Liver (tissue), 3 donors: Measurements from ENCODE around the gene COX5B.

Experiments
- JUND ChIP-seq, 2 donors: IDR thresholded peaks; 2 replicates each; pipeline ENCODE4 v1.6.1; 2016; ENCODE audit warnings: antibody characterized with exemption in 2 of 2
- TF ChIP-seq, protein P1 (sequence below): fragments of 150-350 bp; IDR thresholded peaks from 2 replicates; pipeline ENCODE4 v1.5.1; 2017; ENCODE audit warnings: improper control_type of control experiment, low read depth, low read length; ENCODE audit not compliant: missing input control
- TF ChIP-seq, protein P2 (sequence below): IDR thresholded peaks from 2 replicates; pipeline ENCODE4 v1.6.1; 2016; ENCODE audit warnings: antibody characterized with exemption
- donor health status: healthy.
- donor health status: healthy.

DNA sequence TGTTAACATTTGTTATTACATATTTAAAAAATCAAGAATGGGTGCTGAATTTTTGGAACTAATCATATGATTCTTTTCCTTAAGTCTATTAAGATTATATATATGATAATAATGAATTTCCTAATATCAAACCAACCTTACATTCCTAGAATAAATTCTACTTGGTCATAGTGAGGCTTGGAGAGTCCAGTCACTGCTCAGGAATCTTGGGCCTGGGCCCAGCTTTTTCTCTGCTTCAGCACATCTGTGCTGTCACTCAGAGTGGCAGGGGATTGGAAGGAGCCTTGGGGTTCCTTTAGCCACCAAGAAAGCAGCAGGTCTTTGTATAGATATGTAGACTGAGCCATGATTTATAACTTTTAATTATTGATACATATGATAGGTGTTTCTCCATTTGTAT is 47.6 kb downstream of the COX5B start:
- TF ChIP-seq, protein P1, sequence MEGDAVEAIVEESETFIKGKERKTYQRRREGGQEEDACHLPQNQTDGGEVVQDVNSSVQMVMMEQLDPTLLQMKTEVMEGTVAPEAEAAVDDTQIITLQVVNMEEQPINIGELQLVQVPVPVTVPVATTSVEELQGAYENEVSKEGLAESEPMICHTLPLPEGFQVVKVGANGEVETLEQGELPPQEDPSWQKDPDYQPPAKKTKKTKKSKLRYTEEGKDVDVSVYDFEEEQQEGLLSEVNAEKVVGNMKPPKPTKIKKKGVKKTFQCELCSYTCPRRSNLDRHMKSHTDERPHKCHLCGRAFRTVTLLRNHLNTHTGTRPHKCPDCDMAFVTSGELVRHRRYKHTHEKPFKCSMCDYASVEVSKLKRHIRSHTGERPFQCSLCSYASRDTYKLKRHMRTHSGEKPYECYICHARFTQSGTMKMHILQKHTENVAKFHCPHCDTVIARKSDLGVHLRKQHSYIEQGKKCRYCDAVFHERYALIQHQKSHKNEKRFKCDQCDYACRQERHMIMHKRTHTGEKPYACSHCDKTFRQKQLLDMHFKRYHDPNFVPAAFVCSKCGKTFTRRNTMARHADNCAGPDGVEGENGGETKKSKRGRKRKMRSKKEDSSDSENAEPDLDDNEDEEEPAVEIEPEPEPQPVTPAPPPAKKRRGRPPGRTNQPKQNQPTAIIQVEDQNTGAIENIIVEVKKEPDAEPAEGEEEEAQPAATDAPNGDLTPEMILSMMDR = no peak
- no peak for TF ChIP-seq JUND (IDR thresholded peaks at IDR 0.05)
- TF ChIP-seq, protein P2, sequence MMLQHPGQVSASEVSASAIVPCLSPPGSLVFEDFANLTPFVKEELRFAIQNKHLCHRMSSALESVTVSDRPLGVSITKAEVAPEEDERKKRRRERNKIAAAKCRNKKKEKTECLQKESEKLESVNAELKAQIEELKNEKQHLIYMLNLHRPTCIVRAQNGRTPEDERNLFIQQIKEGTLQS = no peak
